ENCODE results near the gene COMTD1. TPM values are rescaled to one million over a fixed set of nuclear protein-coding genes. Genes with fewer than 3 reads are reported as not detected.

COMTD1 gene
- total and polyA plus RNA-seq, 2 of the 4 experiments (the other 2 are of a cell fraction) = 1.6 to 6.4 TPM

DNA sequence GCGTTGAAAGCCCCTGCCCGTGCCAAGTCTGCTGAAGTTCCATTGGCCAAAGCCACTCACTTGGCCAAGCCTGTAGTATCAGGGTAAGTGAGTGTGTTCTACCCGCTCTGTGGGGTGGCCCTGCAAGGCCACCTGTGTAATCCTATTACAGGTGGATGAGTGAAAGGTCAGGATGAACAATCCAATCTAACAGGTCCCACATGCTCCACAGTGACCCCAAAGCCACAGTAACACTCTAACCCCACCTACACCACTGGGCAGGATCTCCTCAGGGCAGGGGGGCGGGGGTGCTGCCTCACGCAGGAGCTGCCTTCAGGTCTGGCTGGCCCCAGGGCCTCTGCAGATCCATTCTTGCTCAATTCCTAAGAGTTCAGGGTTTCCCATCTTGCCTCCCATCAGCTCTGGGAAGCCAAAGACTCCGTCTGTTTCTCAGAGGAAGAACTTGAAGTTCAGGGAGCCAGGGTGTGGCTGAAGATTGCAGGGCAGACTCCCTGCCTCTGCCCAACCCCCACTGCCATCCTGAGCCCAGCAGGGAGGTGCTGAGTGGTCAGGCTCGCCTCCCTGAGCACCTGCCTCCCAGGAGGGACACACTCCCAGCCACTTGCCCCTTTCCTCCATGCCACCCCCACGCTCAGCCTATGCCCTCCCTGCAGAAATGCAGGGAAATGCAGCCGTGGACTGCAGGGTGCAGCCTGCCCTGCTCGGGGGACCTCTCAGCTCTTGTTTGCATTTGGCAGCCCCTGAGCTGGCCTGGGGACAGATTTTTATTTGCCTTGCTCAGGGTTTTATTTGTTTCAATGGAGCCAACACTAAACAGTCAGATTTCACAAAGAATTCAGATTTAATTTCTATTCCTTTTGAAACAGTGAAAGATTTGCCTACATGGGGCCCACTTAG lies 9.8 kb upstream of the COMTD1 start (continued):
- no peak for TF ChIP-seq RAD21 (IDR thresholded peaks at IDR 0.05; ENCODE audit: low read length)

DNA sequence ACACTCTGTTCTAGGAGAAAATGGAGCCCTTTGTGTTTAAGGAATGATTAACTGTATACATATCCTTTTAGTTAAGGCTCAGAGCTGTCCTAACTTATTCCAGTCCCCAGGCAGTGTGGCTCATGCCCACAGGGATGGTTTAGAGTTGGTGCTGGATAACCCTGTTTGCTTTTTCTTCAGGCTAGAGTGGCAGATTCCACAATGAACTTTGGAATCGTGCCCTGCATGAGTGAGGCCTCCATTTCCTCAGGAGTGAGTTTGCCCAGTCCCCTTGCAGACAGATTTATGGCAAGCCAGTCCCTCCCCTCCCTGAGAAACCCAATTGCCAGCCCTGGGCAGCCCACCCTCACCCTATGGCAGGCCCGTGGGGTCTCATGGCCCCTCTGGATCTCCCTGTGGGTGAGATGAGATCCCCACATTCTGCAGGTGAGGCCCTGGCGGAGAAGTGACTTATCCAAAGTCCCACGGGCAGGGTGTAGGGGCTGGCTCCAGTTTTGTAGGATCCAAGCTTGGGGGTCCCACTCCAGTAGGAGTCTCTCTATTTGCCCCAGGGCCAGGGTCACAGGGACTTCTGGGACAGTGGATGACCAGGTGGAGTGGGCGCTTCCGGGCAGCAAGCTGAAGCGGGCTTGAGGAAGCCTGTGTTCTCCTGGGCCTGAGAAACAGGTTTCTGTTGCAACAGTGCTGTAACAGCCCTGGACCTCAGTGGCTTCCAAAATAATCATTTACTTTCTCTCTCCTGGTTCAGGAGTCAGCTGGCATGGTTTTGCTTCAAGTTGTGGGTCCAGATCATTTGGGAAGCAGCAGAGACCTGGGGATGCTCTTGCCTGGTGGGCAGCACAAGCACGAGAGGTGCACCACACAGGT lies 9.0 kb upstream of the COMTD1 start:
- Histone ChIP-seq H2BK20ac (ENCODE audit: low read depth, low read length) (no peak overlapping the region), H4K91ac (ENCODE audit: insufficient read depth, low read depth, low read length) (no peak overlapping the region), H3K4me3 (ENCODE audit: insufficient read depth, low read depth, low read length) (no peak overlapping the region), H3K9me3 (ENCODE audit: control insufficient read depth, insufficient read depth, low read length) (peaks cover 1% of the 10 kb centered on the region; the same call in 1 of the 2 replicates), H3K9ac (ENCODE audit: low read depth, low read length) (no peak overlapping the region), H2BK15ac (ENCODE audit: low read depth, low read length) (no peak overlapping the region), H4K8ac (ENCODE audit: low read depth in 2 of 2, low read length in 2 of 2) (no peak overlapping the region), H2AFZ (replicated peaks; ENCODE audit: low read length, poor library complexity) (no peak overlapping the region), H3K18ac (ENCODE audit: low read depth, low read length) (no peak overlapping the region), H2AK9ac (replicated peaks; ENCODE audit: low read depth, low read length, poor library complexity) (no peak overlapping the region), H3K9me1 (ENCODE audit: insufficient read depth, low read length) (no peaks in the 10 kb centered on the region), H2BK5ac (ENCODE audit: low read depth, low read length, poor library complexity, severe bottlenecking) (no peak overlapping the region), H4K20me1 (ENCODE audit: insufficient read depth, low read length) (no peaks in the 10 kb centered on the region), H2AK5ac (ENCODE audit: low read depth, low read length) (no peak overlapping the region), H3K4ac (ENCODE audit: low read depth, low read length) (no peak overlapping the region), H3K27ac (ENCODE audit: insufficient read depth, low read length) (no peak overlapping the region), H3K56ac (ENCODE audit: extremely low read depth, insufficient read depth, low read length) (no peak overlapping the region), H3K36me3 (ENCODE audit: control insufficient read depth, insufficient read depth, low read length) (no peaks in the 10 kb centered on the region), H3K4me2 (ENCODE audit: low read depth, low read length) (no peak overlapping the region), H3K23ac (ENCODE audit: low read depth, low read length) (no peak overlapping the region), H3K4me1 (ENCODE audit: control insufficient read depth, insufficient read depth, low read length) (no peaks in the 10 kb centered on the region; the same call in 1 of the 2 replicates), H4K5ac (ENCODE audit: low read depth, low read length) (no peak overlapping the region), H3K27me3 (ENCODE audit: control insufficient read depth, insufficient read depth, low read length) (no peaks in the 10 kb centered on the region), H3K79me1 (ENCODE audit: low read depth in 1 of 2, low read length in 2 of 2) (no peaks in the 10 kb centered on the region), H2BK120ac (ENCODE audit: low read depth, low read length) (no peak overlapping the region), H3K14ac (replicated peaks; ENCODE audit: low read depth, low read length) (no peak overlapping the region)
- DNase-seq (no peak), ATAC-seq (ENCODE audit: low read depth) (no peak)
- dilution Hi-C loops (cut with HindIII; ENCODE audit: low sequenced_read_pairs, unreplicated experiment) = no loop called here
- in situ Hi-C loops (cut with MboI; ENCODE audit: low sequenced_read_pairs) = no loop called here
- intact Hi-C loops (cut with micrococcal nuclease) = no loop called here
- BruUV-seq (replicated peaks) = no TSS peak
- CTCF ChIA-PET = no interaction called here
- WGBS, 2 experiments (ENCODE audit: extremely low coverage in 2 of 2, insufficient read length in 1 of 2) = 60% methylated on average over 1 of the region's 8 CpGs; no CpG with 5 or more reads in 1 of the 2 experiments
- TF ChIP-seq RFX5 (IDR thresholded peaks at IDR 0.05; ENCODE audit: low read depth, low read length) (no peak), POLR2A (IDR thresholded peaks at IDR 0.05; ENCODE audit: low read depth, low read length) (no peak), BHLHE40 (IDR thresholded peaks at IDR 0.05; ENCODE audit: low read depth, low read length) (no peak), RCOR1 (IDR thresholded peaks at IDR 0.05; ENCODE audit: insufficient replicate concordance, low read length) (no peak)
- TF ChIP-seq, protein P1, sequence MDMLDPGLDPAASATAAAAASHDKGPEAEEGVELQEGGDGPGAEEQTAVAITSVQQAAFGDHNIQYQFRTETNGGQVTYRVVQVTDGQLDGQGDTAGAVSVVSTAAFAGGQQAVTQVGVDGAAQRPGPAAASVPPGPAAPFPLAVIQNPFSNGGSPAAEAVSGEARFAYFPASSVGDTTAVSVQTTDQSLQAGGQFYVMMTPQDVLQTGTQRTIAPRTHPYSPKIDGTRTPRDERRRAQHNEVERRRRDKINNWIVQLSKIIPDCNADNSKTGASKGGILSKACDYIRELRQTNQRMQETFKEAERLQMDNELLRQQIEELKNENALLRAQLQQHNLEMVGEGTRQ (IDR thresholded peaks at IDR 0.05; ENCODE audit: low read depth, low read length) = no peak
- POLR2A ChIA-PET (ENCODE audit: unreplicated experiment) = no interaction called here

Measured in IMR-90 (cell line).